ENCODE measurements around the gene TMEM126B.

TMEM126B gene

GRCh38 chr11:85682330-85683305 is 54.2 kb downstream of the TMEM126B start:
- peak in 3 of 4 experiments; percentile 35 to 54 (median 53) for DNase-seq

GRCh38 chr11:85685125-85685819 is 56.9 kb downstream of the TMEM126B start:
- DNase-seq, result no peak

GRCh38 chr11:85685820-85686459 is 57.5 kb downstream of the TMEM126B start, which contains the start of gene CCDC89:
Gene CCDC89, minus strand, starts transcription at chr11:85686195. Its CDS starts 65 bp downstream, at chr11:85686130.
- DNase-seq, result peak in 2 of 4 experiments; percentile 6

Data from suppressor macrophage (primary cell).